Posterior cingulate gyrus (tissue), 11 donors: Measurements from ENCODE around the gene PAGR1.
"Not testable (repeated sequence)": the region's sequence is repeated elsewhere in the genome, so short reads cannot be mapped to it uniquely, and the experiment has no call there.

Experiments used
- DNase-seq, 10 donors: peaks; one replicate each; pipeline versions ENCODE4 v3.0.0 to v3.0.0-alpha.2; 2020 to 2021; ENCODE audit warnings: mixed read lengths in 3 of 10
- intact Hi-C: fragments of 100-400 bp; cut with DNase I; formaldehyde crosslinking; loops from one replicate; pipeline ENCODE4 v1.15.1; 2023

The PAGR1 gene

DNA sequence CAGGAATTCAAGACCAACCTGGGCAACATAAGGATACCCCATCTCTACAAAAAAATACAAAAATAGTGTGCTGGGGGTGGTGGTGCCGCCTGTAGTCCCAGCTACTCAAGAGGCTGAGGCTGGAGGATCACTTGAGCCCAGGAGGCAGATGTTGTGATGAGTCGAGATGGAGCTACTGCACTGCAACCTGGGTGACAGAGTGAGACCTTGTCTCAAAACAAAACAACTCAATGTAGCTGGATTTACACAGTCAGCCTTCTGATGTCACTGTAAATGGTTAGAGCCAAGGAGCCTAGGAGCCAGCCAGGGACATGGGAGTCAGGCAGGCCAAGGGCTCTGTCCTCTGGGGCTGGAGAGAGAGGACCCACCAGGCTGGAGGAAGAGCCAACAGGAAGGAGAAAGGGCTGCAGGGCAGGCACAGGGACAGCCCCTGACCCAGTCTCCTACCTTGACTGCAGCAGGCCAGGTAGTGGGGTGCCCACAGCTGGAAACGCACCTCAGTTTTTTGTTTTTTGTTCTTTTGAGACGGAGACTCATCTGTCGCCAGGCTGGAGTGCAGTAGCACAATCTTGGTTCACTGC lies 38.7 kb downstream of the PAGR1 start:
- intact Hi-C loops: no loop called here
- DNase-seq: no peak

DNA sequence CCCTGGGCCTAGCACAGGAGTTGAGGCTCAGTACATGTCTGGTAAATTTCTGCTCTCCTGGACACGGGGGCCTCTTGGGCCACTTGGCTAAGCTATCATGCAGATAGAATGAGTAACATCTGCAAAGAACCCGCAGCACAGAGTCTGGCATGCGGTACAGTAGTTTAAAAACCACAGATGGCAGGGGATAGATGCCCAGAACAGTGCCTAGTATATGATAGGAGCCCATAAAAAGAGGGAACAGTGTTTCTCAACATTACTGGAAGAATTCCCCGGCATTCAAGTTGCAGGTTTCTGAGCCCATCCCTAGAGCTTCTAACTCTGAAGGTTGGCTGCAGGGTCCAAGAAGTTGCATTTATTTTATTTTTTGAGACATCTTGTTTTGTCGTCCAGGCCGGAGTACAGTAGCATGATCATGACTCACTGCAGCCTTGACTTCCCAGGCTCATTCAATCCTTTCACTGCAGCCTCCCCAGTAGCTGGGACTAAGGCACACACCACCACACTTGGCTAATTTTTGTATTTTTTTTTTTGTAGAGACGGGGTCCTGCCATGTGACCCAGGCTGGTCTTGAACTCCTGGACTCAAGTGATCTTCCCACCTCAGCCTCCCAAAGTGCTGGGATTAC lies 41.3 kb downstream of the PAGR1 start:
- intact Hi-C loops: no loop called here
- DNase-seq: no peak

DNA sequence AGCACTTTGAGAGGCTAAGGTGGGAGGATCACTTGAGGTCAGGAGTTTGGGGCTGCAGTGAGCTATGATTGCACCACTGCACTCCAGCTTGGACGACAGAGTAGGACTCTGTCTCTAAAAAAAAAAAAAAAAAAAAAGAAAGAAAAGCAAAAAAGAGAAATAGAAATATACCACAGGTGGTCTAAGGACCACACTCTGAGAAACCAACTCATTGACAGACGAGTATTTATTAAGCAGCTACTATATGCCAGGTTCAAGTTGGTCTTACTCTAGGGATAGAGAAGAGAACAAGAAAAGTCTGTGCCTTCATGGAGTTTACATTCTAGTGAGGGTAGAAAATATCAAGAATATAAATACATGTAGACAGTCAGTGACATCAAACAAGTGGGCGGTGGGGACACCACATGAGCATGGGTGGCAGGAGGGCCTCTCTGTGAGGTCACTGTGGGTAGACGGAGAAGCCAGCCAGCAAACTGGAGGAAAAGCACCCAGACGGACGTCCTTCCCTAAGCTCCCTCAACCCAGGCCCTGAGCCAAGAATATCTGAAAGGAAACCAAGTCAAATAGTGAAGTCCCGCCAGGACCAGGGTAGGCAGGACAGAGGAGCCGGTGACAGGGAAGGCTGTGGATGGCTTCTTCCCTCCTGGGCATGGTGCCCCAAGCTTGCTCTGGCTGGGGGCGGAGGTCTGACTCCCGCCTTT lies 42.3 kb downstream of the PAGR1 start:
- intact Hi-C loops: no loop called here
- no peak for DNase-seq

DNA sequence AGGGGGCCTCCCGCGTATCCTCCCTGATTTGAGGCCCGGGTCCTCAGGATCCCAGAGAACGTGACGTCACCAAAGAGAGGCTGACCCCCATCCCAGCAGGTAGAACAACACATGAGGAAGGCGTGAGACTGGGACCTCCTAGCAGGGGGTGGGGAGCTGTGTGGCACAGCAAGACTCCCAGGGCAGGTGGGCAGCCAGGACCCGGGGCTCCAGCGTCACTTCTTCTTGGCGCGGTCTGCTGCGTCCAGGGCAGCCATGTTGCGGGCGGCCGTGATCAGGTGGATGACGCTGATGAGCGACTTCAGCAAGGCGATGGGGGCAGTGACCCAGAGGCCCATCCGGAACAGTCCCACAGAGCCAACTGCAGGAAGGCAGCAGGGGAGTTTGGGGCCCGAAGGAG lies 43.0 kb downstream of the PAGR1 start:
- intact Hi-C loops: no loop called here
- DNase-seq: no peak

DNA sequence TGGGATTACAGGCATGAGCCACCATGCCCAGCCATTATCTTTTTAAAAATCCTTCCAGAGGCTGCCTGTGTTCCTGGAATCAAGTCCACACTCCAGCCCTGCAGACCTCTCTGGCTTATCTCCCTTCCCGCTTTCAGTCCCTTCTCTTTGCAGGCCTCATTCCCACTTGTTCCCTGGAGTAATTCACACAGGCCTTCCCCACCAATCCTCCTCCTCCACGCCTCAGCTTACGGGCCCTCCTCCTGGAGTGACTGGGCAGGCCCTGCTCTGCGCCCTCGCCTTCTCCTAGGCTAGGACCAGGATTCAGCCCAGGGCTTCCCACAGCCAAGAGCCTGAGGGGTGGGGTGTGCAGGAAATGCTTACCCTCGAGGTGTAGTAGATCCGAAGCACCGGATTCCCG lies 44.3 kb downstream of the PAGR1 start:
- intact Hi-C loops: loop anchor here (5.0 kb wide), 1 partner anchor 112 kb away; the partner anchor contains the start of gene TAOK2

DNA sequence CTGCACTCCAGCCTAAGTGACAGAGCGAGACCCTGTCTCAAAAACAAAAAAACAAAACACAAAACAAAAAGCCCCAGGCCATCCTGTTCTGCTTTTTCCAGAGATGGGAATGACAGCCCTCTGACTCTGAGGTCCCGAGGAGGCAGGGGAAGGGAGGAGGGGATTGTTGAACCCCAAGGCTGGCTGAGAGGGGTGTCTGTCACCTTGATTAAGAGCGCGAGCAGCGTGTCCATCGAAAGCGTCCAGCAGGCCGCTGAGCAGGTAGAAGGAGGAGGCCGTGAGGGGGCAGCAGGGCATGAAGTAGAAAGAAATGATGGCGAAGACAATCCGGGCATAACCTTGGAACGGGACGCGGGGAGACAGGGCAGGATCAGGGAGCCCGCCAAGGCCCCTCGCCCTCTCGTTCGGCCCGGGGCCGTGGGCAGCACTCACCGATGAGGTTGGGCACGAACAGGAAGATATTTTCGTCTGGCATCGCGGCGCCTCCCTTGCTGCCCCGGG lies 46.5 kb downstream of the PAGR1 start:
- DNase-seq: peak in 5 of 10 donors; percentile 19 to 86 (median 33)
- intact Hi-C loops: loop anchor here (5.0 kb wide), 1 partner anchor 110 kb away; the partner anchor contains the start of gene TAOK2

More for the DNA sequence above, 44.3 kb downstream of the PAGR1 start:
- no peak for DNase-seq

DNA sequence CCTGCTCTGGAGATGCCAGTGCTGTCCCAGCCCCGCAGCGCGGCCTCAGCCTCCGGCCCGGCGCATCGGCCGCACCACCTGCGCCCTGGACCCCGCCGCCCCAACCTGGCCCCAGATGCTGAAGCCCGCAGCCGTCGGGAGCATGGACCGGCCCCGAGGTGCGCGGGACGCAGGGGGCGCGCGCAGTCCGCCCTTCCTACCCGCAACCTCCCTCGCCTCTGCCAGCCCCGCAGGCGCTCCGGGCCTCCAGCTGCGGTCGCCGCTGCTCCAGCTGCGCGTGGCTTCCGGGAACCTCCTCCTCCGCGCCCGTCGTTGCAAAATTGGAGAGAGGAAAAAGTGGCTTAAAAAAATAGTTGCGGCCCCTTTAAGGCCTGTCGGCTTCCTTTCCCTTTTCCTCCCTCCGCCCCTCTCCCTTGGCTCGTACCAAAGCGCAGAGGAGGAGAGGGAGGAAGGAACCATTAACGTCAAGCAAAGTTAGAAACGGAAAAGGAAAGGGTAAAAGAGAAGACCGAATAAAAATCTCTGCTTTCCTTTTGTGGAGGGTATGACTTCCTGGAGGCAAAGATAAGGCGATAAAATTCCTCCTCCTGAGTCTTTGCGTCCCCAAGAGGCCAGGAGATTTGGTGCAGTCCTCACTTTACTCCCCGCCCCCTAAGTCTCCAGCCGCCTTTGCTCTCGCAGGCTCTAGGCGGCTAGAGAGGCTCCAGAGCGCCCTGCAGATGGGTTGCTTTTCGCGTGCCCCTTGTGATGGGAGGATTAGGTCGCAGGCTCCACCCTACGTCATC lies 47.1 kb downstream of the PAGR1 start, which contains the start of gene CDIPT:
TSS of gene CDIPT (minus strand) at position 343 of the 785 bp plus-strand sequence. CDS start 369 bp downstream, outside the sequence.
- intact Hi-C loops: loop anchor here (1.0 to 5.0 kb wide), 2 partner anchors 48 to 109 kb away; partner anchors contain the start of gene TAOK2
- DNase-seq: peak; percentile 89 to 100 (median 94)

DNA sequence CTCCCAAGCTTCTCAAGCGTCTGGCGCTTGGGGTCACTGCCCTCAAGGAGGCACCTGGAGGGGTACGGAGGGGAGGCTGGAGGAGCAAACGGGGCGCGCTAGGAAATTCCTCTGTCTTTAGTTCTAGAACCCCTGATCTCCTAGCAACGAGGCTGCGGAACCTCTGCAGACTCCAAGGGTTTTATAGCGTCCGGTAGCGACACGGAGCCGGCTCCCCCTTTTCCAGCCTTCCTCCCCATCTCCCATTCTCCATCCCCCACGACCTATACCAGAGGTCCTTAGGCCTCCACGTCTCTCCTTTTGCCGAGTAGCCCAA lies 47.7 kb downstream of the PAGR1 start:
- DNase-seq: peak in 1 of 10 donors; percentile 24
- intact Hi-C loops: loop anchor here (1.0 to 5.0 kb wide), 2 partner anchors 48 to 109 kb away; partner anchors contain the start of gene TAOK2

DNA sequence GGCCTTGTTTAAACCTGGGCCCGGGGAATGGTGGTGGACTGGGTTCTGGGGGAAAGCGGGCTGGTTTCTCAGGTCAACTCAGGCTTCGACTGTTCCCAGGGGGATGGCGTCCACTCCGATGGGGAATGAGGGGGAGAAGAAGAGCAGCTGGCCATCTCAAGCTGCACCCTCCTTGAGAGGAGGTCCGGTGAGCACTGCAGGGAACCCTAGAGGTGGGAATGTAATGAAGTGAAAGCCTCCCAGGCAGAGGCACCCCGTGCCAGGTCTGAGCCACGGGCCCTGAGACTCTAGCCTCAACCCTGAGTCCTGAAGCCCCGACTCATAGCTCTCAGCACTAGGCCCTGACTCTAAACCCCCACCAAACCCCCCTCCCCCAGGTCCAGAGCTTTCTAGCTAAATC lies 48.3 kb downstream of the PAGR1 start:
- no peak for DNase-seq
- intact Hi-C loops: loop anchor here (5.0 kb wide), 1 partner anchor 108 kb away; the partner anchor contains the start of gene TAOK2

DNA sequence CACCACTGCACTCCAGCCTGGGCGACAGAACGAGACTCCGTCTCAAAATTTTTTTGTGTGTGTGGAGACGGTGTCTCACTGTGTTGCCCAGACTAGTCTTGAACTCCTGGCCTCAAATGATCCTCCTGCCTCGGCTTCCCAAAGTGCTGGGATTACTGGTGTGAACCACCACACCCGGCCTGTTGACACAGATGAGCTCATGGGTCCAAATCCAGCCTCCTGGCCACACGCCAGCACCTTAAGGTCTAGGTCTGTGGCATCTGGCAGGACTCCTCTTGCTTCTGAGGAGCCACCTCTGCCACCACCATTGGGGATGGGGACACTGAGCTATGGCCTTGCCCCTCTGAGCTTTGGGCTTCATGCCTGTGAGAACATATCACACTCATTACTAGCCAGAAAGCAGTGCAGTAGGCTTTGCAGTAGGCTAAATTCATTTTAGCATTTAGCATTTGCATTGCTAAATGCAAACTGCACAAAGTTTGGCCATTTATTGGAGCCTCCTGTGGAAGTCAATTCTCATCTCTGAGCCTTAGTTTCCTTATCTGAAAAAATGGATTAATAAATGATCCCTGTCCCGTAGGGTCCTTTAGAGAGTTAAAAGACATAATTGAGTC lies 52.6 kb downstream of the PAGR1 start:
- no peak for DNase-seq
- intact Hi-C loops: no loop called here

DNA sequence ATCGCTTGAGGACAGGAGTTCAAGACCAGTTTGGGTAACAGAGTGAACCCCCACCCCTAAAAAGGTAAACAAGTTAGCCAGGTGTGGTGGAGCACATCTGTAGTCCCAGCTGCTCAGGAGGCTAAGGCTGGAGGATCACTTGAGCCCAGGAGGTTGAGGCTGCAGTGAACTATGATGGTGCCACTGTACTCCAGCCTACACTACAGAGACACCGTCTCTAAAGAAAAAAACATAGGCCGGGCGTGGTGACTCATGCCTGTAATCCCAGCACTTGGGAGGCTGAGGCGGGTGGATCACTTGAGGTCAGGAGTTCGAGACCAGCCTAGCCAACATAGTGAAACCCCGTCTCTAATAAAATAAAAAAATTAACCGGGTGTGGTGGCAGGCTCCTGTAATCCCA lies 53.1 kb downstream of the PAGR1 start:
- DNase-seq, intact Hi-C loops: not testable (repeated sequence)
